Measurements from ENCODE around the gene CA10. TPM values are rescaled to one million over a fixed set of nuclear protein-coding genes. Genes with fewer than 3 reads are reported as not detected.
A peak's percentile ranks its signal among the peaks of the same experiment; 100 is the strongest.

The CA10 gene
- total and polyA plus RNA-seq, 2 experiments from 2014 or later = 0.33 TPM; not detected in 1

DNA sequence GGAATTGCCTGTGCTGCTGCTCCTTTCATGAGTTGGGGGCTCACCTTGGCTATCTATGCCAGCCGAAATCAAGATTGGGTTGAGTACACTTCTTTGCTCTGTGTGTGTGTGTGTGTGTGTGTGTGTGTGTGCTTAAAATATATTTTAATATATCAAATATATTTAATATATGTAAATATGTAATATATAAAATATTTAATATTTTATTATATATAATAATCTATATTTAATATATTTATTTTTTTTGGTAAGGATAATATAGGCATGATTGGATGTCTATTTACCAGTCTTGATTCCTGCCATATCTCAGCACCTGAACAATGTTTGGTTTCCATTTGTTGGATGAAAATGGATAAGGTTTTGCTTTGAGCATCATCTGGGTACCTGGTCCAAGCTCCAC is 399.3 kb downstream of the CA10 start:
- no peaks in the 10 kb centered on the region for H3K79me2 ChIP-seq
- WGBS (ENCODE audit: low lambda C conversion rate, missing lambda C conversion rate) = 97% methylated on average over 1 of the region's 1 CpG
- TF ChIP-seq EZH2 (IDR thresholded peaks at IDR 0.05; ENCODE audit: borderline replicate concordance) (no peak), EZH2phosphoT487 (IDR thresholded peaks at IDR 0.05; ENCODE audit: low read depth, severe bottlenecking, unreplicated experiment) (no peak)
- TF ChIP-seq, protein P1, sequence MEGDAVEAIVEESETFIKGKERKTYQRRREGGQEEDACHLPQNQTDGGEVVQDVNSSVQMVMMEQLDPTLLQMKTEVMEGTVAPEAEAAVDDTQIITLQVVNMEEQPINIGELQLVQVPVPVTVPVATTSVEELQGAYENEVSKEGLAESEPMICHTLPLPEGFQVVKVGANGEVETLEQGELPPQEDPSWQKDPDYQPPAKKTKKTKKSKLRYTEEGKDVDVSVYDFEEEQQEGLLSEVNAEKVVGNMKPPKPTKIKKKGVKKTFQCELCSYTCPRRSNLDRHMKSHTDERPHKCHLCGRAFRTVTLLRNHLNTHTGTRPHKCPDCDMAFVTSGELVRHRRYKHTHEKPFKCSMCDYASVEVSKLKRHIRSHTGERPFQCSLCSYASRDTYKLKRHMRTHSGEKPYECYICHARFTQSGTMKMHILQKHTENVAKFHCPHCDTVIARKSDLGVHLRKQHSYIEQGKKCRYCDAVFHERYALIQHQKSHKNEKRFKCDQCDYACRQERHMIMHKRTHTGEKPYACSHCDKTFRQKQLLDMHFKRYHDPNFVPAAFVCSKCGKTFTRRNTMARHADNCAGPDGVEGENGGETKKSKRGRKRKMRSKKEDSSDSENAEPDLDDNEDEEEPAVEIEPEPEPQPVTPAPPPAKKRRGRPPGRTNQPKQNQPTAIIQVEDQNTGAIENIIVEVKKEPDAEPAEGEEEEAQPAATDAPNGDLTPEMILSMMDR (IDR thresholded peaks at IDR 0.05; ENCODE audit: poor library complexity) = no peak

DNA sequence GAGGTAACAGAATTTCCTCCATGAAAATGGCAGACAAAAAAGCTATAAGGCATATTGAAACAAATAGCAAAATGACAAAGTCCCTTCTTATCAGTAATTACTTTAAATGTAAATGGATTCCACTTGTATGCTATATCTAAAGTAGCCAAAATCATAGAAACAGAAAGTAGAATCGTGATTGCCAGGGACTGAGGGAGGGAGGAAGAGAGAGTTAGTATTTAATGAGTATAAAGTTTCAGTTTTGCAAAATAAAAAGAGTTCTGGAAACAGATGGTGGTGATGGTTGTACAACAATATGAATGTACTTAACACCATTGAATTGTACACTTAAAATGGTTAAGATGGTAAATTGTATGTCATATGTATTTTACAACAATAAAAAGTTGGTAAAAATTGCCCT is 407.4 kb downstream of the CA10 start:
- Histone ChIP-seq H3K79me2 (no peaks in the 10 kb centered on the region), H3K4me1 (ENCODE audit: insufficient read depth) (no peaks in the 10 kb centered on the region), H2AFZ (no peak overlapping the region), H3K36me3 (replicated peaks; ENCODE audit: insufficient read depth, low read depth) (no peaks in the 10 kb centered on the region), H3K4me3 (no peak overlapping the region), H4K20me1 (ENCODE audit: insufficient read depth, poor library complexity, severe bottlenecking) (no peaks in the 10 kb centered on the region), H3K9me3 (ENCODE audit: low read depth) (no peaks in the 10 kb centered on the region), H3K9me2 (replicated peaks; ENCODE audit: insufficient read depth) (no peaks in the 10 kb centered on the region), H3K4me2 (no peak overlapping the region), H3K27ac (no peak overlapping the region), H3K27me3 (no peaks in the 10 kb centered on the region)
- no peak for DNase-seq (ENCODE audit: low spot score)
- TF ChIP-seq EZH2phosphoT487 (IDR thresholded peaks at IDR 0.05; ENCODE audit: low read depth, severe bottlenecking, unreplicated experiment) (no peak), EZH2 (IDR thresholded peaks at IDR 0.05; ENCODE audit: borderline replicate concordance) (no peak)
- TF ChIP-seq, protein P1 (IDR thresholded peaks at IDR 0.05; ENCODE audit: poor library complexity) = no peak
- WGBS (ENCODE audit: low lambda C conversion rate, missing lambda C conversion rate) = 79% methylated on average over 1 of the region's 1 CpG

More for the DNA sequence above, 399.3 kb downstream of the CA10 start:
- no peaks in the 10 kb centered on the region for H3K9me2 ChIP-seq (replicated peaks; ENCODE audit: insufficient read depth)
- H4K20me1 ChIP-seq (ENCODE audit: insufficient read depth, poor library complexity, severe bottlenecking) = no peaks in the 10 kb centered on the region
- DNase-seq (ENCODE audit: low spot score) = no peak
- H3K27ac ChIP-seq = no peak overlapping the region
- no peaks in the 10 kb centered on the region for H3K36me3 ChIP-seq (replicated peaks; ENCODE audit: insufficient read depth, low read depth)
- H3K4me1 ChIP-seq (ENCODE audit: insufficient read depth) = no peaks in the 10 kb centered on the region
- no peak overlapping the region for H2AFZ ChIP-seq
- H3K9me3 ChIP-seq (ENCODE audit: low read depth) = no peaks in the 10 kb centered on the region
- H3K4me3 ChIP-seq = no peak overlapping the region
- no peak overlapping the region for H3K4me2 ChIP-seq
- H3K27me3 ChIP-seq = peaks cover 10% of the 10 kb centered on the region

DNA sequence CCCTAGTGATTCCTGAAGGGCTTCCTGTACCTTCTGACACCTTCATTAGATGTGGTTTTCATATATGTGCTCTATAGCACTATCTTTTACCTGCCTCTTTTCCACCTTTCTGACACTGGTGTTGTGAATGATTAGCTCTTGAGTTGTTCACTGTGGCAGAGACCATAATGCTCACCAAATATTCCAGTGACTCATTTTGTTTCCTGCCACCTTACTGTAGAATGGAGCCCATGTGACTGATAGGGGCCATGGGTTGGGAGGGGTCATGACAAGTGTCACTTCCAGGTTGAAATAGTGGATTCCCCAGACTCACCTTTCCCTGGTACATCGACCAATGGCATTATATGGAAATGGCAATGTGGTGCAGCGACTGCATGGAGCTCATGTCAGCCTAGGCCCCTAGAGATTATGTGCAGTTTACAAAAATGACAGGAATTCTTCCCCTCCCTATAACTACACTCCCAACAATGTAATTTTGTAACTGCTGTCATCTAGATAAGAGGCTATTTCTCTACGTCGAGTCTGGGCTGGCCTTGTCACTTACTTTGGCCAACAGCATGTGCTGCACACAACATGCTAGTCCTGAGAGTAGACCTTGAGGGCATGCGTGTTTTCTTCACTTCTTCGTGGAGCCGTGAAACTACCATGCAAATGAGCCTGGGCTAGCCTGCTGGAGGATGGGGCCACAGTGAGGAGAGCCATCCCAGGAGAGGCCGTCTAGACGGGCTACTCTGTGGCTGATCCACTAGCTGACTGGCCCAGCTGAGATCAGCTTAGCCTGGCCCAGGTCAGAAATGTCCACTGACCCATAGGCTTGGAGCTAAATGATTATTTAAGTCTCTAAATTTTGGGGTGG is 409.5 kb downstream of the CA10 start:
- Histone ChIP-seq H3K79me2 (no peaks in the 10 kb centered on the region), H3K27ac (peak overlapping the region; percentile 68), H3K9me2 (replicated peaks; ENCODE audit: insufficient read depth) (no peaks in the 10 kb centered on the region), H3K4me2 (no peak overlapping the region), H3K27me3 (no peaks in the 10 kb centered on the region), H3K4me1 (ENCODE audit: insufficient read depth) (no peaks in the 10 kb centered on the region), H2AFZ (no peak overlapping the region), H3K9me3 (ENCODE audit: low read depth) (no peaks in the 10 kb centered on the region), H3K4me3 (no peak overlapping the region), H4K20me1 (ENCODE audit: insufficient read depth, poor library complexity, severe bottlenecking) (no peaks in the 10 kb centered on the region), H3K36me3 (replicated peaks; ENCODE audit: insufficient read depth, low read depth) (no peaks in the 10 kb centered on the region)
- no peak for TF ChIP-seq EZH2 (IDR thresholded peaks at IDR 0.05; ENCODE audit: borderline replicate concordance)
- TF ChIP-seq, protein P1 (IDR thresholded peaks at IDR 0.05; ENCODE audit: poor library complexity) = no peak
- TF ChIP-seq EZH2phosphoT487 (IDR thresholded peaks at IDR 0.05; ENCODE audit: low read depth, severe bottlenecking, unreplicated experiment) = no peak
- 74% methylated on average over 9 of the region's 9 CpGs for WGBS (ENCODE audit: low lambda C conversion rate, missing lambda C conversion rate)
- peak; percentile 21 for DNase-seq (ENCODE audit: low spot score)
